Stomach (tissue), 4 donors: ENCODE results near the gene PSENEN.

Source experiments
- CTCF ChIP-seq, 7 experiments: fragments of 450-650 bp in 4 of 7; fragments of 200-600 bp in 3 of 7; sonication (generic) in 3 of 7; IDR thresholded peaks; one replicate each; pipeline ENCODE4 v1.5.1; 2016 to 2019; ENCODE audit warnings: antibody characterized with exemption in 7 of 7, control low read depth in 2 of 7, mild to moderate bottlenecking in 1 of 7
- EP300 ChIP-seq: sonication (generic); formaldehyde crosslinking; IDR thresholded peaks from one replicate; pipeline ENCODE4 v1.6.1; 2017; ENCODE audit warnings: antibody characterized with exemption
- POLR2A ChIP-seq, 4 donors: fragments of 450-650 bp; IDR thresholded peaks; one replicate each; pipeline ENCODE4 v1.6.1; 2016; ENCODE audit warnings: antibody characterized with exemption in 4 of 4, control low read depth in 2 of 4, mild to moderate bottlenecking in 1 of 4, moderate library complexity in 1 of 4

GRCh38 chr19:35695895-35696422 lies 49.5 kb upstream of the PSENEN start:
- TF ChIP-seq CTCF (IDR thresholded peaks at IDR 0.05) (no peak), EP300 (no peak), POLR2A (IDR thresholded peaks at IDR 0.05) (no peak)
